ENCODE results near the gene GPC6.

The GPC6 gene

DNA sequence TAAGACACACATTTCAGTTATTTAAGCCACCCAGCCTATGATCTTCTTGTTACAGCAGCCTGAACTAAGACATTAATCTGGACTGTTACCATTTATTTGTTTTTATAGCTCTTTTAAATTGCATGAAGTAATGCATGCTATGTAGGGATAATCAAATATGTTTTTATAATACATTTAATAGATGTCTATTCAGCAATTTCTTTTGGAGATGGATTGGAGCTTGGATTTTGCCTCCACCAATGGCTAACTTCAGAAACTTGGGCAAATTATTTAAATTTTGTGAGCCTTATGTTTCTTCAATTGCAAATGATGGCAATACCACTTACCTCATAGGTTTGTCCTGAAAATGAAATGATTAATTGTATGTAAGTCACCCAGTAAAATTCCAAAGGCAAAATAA, 288.7 kb downstream of the GPC6 start:
- no peak for TF ChIP-seq GATA2 (IDR thresholded peaks at IDR 0.05; ENCODE audit: low read depth, low read length)
- TF ChIP-seq GATA3 (IDR thresholded peaks at IDR 0.05; ENCODE audit: low read depth, low read length), result no peak

DNA sequence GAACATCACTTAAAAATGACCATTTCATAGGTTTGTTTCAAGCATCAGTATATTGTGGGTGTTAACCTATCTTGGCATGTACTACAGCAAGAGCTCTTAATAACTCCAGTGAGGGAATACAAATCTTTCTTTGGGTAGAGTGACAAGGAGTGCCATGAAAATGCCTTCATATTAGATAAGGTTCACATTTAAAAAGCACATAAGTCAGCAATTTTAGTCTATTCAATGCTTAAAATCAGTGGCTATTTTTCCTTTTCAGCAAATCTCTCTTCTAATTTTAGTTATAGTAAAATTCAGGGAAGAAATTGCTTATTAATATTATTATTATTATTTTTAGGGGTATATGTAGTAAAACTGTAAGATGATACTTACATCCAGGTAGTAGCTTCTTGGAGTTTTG, 291.1 kb downstream of the GPC6 start:
- TF ChIP-seq GATA2 (IDR thresholded peaks at IDR 0.05; ENCODE audit: low read depth, low read length), result no peak

DNA sequence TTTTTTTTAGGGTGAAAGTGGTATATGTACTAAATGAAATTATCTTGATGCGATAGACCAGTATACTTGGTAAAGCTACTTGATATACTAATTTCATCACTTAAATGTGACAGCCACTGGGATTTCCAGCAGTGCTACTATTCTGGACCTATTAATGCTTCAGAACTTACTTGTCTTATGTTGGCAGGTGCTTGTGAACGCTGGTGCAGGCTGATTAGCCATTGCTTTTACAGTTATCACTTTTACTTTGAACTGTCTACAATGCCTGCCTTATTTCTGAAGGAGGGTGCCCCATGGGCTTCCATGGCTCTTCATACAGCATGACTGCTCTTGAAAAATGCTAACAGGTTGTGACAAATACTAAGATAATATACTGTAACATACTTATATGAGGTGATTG, 294.7 kb downstream of the GPC6 start:
- TF ChIP-seq GATA2 (IDR thresholded peaks at IDR 0.05; ENCODE audit: low read depth, low read length) (no peak), GATA3 (IDR thresholded peaks at IDR 0.05; ENCODE audit: low read depth, low read length) (no peak)

DNA sequence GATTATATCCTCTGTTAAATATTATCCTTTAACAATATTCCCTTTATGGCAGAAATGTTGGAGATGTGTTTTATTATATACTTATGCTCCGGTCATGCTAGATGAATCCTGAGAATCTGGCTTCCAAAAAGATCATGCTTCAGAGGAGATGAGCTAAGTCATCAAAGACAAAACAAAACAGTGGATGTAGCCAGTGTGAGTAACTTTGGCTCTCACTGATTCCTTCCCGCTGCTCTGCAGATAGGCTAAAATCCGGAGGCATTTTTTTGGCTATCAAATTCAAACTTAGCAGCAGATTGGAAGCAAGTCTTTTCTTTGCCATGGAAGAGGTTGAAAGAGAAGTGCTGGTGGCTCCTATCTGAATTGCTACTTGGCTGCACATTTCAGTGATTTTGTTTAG, 295.9 kb downstream of the GPC6 start:
- TF ChIP-seq GATA3 (IDR thresholded peaks at IDR 0.05; ENCODE audit: low read depth, low read length), result no peak
- no peak for TF ChIP-seq GATA2 (IDR thresholded peaks at IDR 0.05; ENCODE audit: low read depth, low read length)

DNA sequence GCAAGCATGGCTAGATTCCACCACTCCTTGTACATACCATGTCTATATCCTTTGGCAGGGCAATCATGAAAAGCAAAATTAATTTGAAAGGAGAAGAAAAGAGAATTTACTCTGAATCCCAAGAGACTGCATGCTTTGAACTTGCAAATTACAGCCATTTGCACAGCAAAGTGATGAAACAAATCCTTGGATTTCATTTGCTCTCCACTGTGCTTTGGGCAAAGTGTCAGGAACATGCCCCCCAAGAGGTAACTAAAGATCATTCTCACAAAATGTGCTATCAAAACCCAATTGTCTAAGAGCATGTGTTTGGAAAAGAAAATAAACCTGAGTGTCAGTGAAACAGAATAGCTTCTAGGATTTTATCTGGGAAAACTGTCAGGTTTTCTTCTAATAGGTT, 298.5 kb downstream of the GPC6 start:
- no peak for TF ChIP-seq GATA2 (IDR thresholded peaks at IDR 0.05; ENCODE audit: low read depth, low read length)
- no peak for TF ChIP-seq GATA3 (IDR thresholded peaks at IDR 0.05; ENCODE audit: low read depth, low read length)

DNA sequence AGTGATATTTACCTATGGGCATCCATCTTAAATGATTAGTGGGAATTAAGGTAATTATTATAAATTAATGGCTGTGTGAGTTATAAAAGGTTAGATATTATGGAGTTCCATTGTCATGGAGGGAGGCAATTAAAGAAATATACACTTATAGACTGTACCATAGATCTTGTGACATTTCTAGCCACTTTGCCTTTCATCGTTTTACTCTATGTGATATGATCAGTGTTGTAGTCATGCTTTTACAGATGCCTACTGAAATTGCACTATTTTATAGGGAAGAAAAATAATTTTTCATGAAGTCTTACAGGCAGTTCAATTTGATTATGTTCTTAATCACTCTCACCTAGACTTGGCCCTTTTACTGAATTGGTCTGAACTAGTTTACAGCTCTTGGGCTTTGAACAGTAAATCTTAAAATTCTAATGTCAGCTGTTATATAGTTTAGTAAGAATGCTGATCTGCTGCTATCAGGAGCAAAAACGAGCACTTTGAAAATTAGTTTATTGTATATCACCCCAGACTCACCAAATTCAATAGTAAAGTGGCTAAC, 301.2 kb downstream of the GPC6 start:
- TF ChIP-seq GATA2 (IDR thresholded peaks at IDR 0.05; ENCODE audit: low read depth, low read length) (no peak), GATA3 (IDR thresholded peaks at IDR 0.05; ENCODE audit: low read depth, low read length) (no peak)

DNA sequence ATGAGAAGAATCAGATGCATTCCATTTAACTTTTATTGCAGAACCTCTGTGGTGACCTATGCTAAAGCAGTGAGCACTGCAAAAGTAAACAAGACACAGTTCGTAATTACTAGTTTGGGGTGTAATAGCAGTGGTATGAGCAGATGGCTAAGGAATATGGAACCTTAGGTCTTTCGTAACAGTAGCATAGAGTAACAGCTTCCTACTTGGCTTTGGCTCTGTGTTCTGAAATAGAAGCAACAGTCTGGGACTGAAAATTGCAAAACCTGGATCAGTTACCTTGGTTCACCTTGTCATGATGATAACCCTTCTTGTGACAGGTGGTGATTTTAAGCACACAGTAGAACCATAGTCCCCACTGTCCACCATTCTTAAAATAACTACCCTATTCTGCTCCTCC, 303.4 kb downstream of the GPC6 start:
- no peak for TF ChIP-seq GATA2 (IDR thresholded peaks at IDR 0.05; ENCODE audit: low read depth, low read length)
- no peak for TF ChIP-seq GATA3 (IDR thresholded peaks at IDR 0.05; ENCODE audit: low read depth, low read length)

DNA sequence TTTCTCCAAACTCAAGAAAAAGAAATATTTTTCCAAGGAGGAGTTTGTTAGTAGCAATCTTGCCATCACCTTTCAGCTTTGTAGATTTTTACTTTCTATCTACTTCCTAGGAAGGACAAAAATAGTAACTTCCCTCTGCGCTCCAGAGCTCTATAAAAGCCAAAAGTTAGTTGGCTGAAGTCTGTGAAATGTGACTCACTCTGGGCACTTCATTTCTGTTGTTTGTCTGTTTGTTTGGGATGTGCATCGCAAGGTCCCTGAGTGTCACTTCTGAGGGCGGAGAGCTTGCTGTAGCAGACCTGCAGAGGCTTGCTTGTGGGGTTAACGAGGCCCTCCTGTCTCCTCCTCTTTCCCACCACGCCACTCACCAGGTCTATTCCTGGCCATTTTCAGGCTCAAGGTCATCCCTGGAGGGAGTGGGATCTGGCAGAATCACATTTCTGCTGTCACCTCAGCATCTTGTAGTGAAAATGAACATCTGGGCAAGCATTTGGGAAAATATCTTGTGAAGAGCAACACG, 307.6 kb downstream of the GPC6 start:
- TF ChIP-seq GATA3 (IDR thresholded peaks at IDR 0.05; ENCODE audit: low read depth, low read length), result no peak
- TF ChIP-seq GATA2 (IDR thresholded peaks at IDR 0.05; ENCODE audit: low read depth, low read length), result no peak

DNA sequence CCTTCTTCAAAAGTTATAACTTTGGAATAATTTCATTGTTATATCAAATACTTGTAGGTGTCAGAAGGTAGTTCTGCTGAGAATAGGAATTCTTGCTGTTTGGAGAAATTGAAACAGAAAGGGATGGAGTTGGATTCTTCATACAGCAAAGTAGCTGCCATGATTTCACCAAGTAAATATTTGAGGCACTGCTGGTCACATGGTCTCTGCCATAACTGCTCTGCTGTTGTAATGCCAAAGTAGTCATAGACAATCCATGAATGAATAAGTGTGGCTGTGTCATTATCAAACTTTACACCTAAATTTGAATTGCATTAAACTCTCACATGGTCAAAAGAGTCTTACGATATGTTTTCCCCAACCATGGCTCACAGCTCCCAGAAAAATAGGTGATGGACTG, 308.6 kb downstream of the GPC6 start:
- no peak for TF ChIP-seq GATA2 (IDR thresholded peaks at IDR 0.05; ENCODE audit: low read depth, low read length)
- no peak for TF ChIP-seq GATA3 (IDR thresholded peaks at IDR 0.05; ENCODE audit: low read depth, low read length)

DNA sequence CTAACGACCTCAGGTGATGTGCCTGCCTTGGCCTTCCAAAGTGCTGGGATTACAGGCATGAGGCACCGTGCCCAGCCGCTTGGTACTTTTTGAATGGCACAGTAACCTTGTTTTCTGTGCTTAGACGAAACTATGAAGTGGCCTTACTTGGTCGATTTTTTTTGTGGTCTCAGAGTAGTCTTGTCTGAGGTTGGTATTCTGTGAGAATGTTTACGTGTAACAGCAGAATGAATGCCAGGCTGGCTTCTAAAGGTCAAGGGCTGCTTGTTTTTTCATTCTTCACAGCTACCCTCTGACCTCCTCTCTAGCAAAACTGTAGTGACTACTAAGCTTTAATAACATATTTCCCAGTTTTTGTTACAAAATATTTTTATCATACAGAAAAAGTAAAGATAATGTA, 313.3 kb downstream of the GPC6 start:
- no peak for TF ChIP-seq GATA3 (IDR thresholded peaks at IDR 0.05; ENCODE audit: low read depth, low read length)
- TF ChIP-seq GATA2 (IDR thresholded peaks at IDR 0.05; ENCODE audit: low read depth, low read length), result no peak

DNA sequence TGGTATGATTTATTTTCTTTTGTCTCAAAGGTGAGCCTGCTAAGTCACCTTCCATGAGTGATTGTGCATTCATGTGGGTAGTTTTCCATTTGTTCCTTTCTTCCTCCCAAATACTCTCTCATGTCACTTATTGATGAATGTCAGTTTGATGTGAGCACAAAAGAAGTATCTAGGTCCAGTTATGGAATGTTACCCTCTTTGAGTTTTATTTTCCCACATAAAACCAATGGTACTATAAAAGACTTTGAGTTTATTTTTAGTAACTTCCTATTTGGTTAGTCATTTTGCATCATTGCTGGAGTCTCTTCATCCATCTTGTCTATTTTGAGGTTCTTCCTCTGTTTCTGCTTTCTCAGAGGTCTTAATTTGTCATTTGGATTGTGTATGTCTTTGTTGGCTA, 321.3 kb downstream of the GPC6 start:
- no peak for TF ChIP-seq GATA3 (IDR thresholded peaks at IDR 0.05; ENCODE audit: low read depth, low read length)
- TF ChIP-seq GATA2 (IDR thresholded peaks at IDR 0.05; ENCODE audit: low read depth, low read length), result no peak

DNA sequence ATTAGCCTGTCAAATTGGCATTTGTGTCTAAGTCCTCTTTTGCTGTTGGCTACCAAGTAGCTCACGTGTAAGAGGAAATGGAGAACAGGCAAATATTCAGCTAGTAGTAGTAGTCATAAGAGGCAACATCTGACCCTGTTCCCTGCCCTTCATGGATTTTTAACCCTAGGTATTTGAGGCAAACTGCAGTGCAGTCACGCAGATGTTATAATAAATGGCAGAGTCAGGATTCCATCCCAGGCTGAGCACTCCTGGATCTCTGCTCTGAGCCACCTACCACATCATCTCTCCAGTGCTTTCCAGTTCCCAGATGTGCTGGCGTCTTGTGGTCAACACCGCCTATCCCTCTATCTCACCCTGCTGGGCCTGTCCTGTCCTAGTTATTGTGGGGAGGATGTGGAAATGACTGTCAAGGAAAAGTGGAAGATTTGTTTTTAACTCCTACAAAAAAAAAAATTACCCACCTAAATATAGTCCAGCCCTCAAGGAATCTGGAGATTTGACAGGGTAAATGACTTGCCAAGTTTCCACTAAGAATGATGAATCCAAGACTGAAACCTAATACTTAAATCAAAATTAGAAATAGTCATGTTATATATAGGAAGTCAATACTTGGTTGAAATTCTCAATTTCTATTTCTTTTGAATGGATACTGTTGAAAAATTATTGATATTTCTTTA, 322.9 kb downstream of the GPC6 start:
- TF ChIP-seq GATA2 (IDR thresholded peaks at IDR 0.05; ENCODE audit: low read depth, low read length) (no peak), GATA3 (IDR thresholded peaks at IDR 0.05; ENCODE audit: low read depth, low read length) (no peak)

DNA sequence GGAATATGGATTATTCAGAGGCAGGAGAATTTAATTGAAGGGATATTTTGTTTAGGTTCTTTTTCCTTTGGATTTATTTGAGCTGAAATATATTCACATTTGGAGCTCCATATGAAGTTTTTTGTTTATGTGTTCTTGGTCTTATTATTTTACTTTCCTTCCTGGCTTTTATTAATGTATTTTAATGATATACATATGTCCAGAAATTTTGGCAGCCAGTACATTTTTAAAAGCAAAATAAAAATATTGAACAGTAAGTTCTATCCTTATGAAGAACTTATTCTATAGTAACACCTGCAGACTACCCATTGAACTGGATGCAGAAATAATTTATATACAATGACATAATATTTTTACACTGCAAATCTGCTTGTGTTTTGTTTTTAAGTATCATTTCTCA, 323.6 kb downstream of the GPC6 start:
- no peak for TF ChIP-seq GATA2 (IDR thresholded peaks at IDR 0.05; ENCODE audit: low read depth, low read length)

DNA sequence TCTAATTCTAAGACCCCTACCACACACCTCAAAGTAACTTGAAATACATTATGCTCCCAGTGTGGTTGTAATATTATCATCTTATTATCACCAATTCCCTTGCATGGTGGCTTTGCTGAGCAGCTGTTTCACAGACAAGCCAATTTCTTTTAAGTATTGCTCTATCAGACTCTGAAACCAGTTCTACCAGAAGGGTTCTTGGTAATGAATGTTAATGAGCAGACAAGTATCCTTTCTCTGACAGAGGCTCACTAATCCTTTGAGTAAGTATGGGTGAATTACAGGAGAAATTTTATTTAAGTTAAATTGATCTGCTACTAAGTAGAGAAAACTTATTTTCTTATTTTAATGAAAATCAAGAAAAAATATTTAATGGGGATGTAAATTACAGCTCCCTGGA, 326.0 kb downstream of the GPC6 start:
- TF ChIP-seq GATA2 (IDR thresholded peaks at IDR 0.05; ENCODE audit: low read depth, low read length) (no peak), GATA3 (IDR thresholded peaks at IDR 0.05; ENCODE audit: low read depth, low read length) (no peak)

DNA sequence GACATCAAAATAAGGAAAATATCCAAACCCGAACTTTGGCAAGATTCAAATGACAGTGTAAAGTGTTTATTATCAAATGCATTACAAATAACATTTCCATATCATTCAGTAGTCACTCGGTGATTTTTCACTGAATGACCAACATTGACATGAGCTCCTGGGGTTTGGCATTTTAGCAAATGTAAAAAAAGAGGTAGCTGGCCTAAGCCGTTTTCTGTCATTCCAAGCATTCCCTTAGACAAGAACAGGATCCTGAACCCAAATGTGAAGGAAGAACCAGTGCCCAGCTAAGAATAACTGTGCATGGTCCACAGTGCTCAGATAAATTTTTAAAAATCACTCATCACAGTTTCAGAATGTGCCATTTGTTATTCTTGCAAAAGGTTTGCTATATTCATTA, 327.9 kb downstream of the GPC6 start:
- no peak for TF ChIP-seq GATA3 (IDR thresholded peaks at IDR 0.05; ENCODE audit: low read depth, low read length)
- no peak for TF ChIP-seq GATA2 (IDR thresholded peaks at IDR 0.05; ENCODE audit: low read depth, low read length)

DNA sequence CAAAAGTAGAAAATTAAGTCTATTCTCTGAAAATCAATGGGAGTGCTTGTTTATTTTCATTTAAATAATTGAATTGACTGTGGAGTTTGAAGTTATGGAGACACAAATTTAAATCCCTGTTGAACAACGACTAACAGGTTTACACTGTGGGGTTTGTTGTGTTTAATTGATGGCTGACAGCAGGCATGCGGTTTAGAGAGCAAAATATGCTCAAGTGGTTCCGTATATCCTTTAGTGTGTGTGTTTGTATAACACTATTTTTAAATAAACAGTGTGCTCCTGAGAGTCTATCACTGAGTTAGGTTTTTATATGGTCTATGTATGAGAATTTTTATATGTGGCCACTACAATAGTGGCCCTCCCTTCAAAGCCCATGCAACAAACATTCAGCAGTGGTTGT, 332.0 kb downstream of the GPC6 start:
- TF ChIP-seq GATA2 (IDR thresholded peaks at IDR 0.05; ENCODE audit: low read depth, low read length), result no peak

Data from SH-SY5Y (cell line).